HepG2 (cell line): Measurements from ENCODE around the gene MTR. TPM values are rescaled to one million over a fixed set of nuclear protein-coding genes. Genes with fewer than 3 reads are reported as not detected.
A peak's percentile ranks its signal among the peaks of the same experiment; 100 is the strongest.

Experiments
- HCFC1 ChIP-seq: fragments of 150-350 bp; IDR thresholded peaks from 2 replicates; pipeline ENCODE4 v1.6.1; 2014; ENCODE audit warnings: low read depth, low read length
- HIC2 ChIP-seq: sonication (generic); formaldehyde crosslinking; IDR thresholded peaks from 2 replicates; pipeline ENCODE4 v1.9.0; 2022; ENCODE audit warnings: low read depth, missing genetic modification reagents
- KDM2A ChIP-seq: sonication (generic); formaldehyde crosslinking; IDR thresholded peaks from 2 replicates; pipeline ENCODE4 v1.4.0; 2020; ENCODE audit warnings: low read depth, missing genetic modification reagents, borderline replicate concordance
- MAF1 ChIP-seq: sonication (generic); formaldehyde crosslinking; IDR thresholded peaks from 2 replicates; pipeline ENCODE4 v1.5.0; 2020; ENCODE audit warnings: missing genetic modification reagents, borderline replicate concordance
- MATR3 ChIP-seq: sonication (generic); formaldehyde crosslinking; IDR thresholded peaks from 2 replicates; pipeline ENCODE4 v1.4.0; 2020; ENCODE audit warnings: missing genetic modification reagents
- NFRKB ChIP-seq: fragments of 450-650 bp; IDR thresholded peaks from 2 replicates; pipeline ENCODE4 v1.6.1; 2017
- PHF20 ChIP-seq: sonication (generic); formaldehyde crosslinking; IDR thresholded peaks from 2 replicates; pipeline ENCODE4 v1.5.0; 2020; ENCODE audit warnings: mild to moderate bottlenecking, missing genetic modification reagents
- RBAK ChIP-seq: sonication (generic); formaldehyde crosslinking; IDR thresholded peaks from 2 replicates; pipeline ENCODE4 v1.5.1; 2020; ENCODE audit warnings: mild to moderate bottlenecking, missing genetic modification reagents
- RNF219 ChIP-seq: sonication (generic); formaldehyde crosslinking; IDR thresholded peaks from 2 replicates; pipeline ENCODE4 v1.5.0; 2020; ENCODE audit warnings: mild to moderate bottlenecking, missing genetic modification reagents
- SMYD3 ChIP-seq: sonication (generic); formaldehyde crosslinking; IDR thresholded peaks from 2 replicates; pipeline ENCODE4 v1.8.1; 2023; ENCODE audit warnings: mild to moderate bottlenecking, missing genetic modification reagents
- SNAPC2 ChIP-seq: sonication (generic); formaldehyde crosslinking; IDR thresholded peaks from 2 replicates; pipeline ENCODE4 v1.8.1; 2022; ENCODE audit warnings: mild to moderate bottlenecking, missing genetic modification reagents
- SOX5 ChIP-seq: IDR thresholded peaks from 2 replicates; pipeline ENCODE4 v1.6.1; 2016; ENCODE audit warnings: borderline replicate concordance
- TARDBP ChIP-seq: sonication (generic); formaldehyde crosslinking; IDR thresholded peaks from 2 replicates; pipeline ENCODE4 v1.8.0; 2022; ENCODE audit warnings: mild to moderate bottlenecking, missing genetic modification reagents
- THAP9 ChIP-seq: sonication (generic); formaldehyde crosslinking; IDR thresholded peaks from 2 replicates; pipeline ENCODE4; 2020; ENCODE audit warnings: missing genetic modification reagents, mild to moderate bottlenecking, borderline replicate concordance
- ZNF501 ChIP-seq: sonication (generic); formaldehyde crosslinking; IDR thresholded peaks from 2 replicates; pipeline ENCODE4 v1.5.1; 2020; ENCODE audit warnings: mild to moderate bottlenecking, moderate library complexity, missing genetic modification reagents
- ZNF576 ChIP-seq: sonication (generic); formaldehyde crosslinking; IDR thresholded peaks from 2 replicates; pipeline ENCODE4 v1.4.0; 2020; ENCODE audit warnings: mild to moderate bottlenecking, missing genetic modification reagents
- ZNF652 ChIP-seq: IDR thresholded peaks from 2 replicates; pipeline ENCODE4 v1.6.1; 2016; ENCODE audit warnings: low read depth, borderline replicate concordance
- ZNF850 ChIP-seq: sonication (generic); formaldehyde crosslinking; conservative IDR thresholded peaks from 2 replicates; pipeline ENCODE4 v1.9.0; 2021; ENCODE audit warnings: mild to moderate bottlenecking, missing genetic modification reagents
- ZXDC ChIP-seq: sonication (generic); formaldehyde crosslinking; IDR thresholded peaks from 2 replicates; pipeline ENCODE4 v1.5.0; 2020; ENCODE audit warnings: mild to moderate bottlenecking, missing genetic modification reagents
- polyA plus RNA-seq, 8 experiments: library from polyadenylated mRNA; depleted of rRNA in 3 of 8; stranded (reverse) in 7 of 8; unstranded in 1 of 8; fragments of >200 nt; fragmentation: Illumina TruSeq in 4 of 8; extraction: Trizol in 4 of 8; gene quantifications; 2 replicates each; pipeline versions ENCODE4 v1.2.1 to v1.2.3, GENCODE V29; 2011 to 2016; ENCODE audit warnings: low read depth in 4 of 8, missing spikeins in 1 of 8, mixed read lengths in 1 of 8; ENCODE audit not compliant: insufficient read depth in 1 of 8
- total RNA-seq, 5 experiments: library from RNA; depleted of rRNA; stranded (reverse); fragments of >200 nt; fragmentation: Illumina TruSeq; extraction: Trizol; gene quantifications; 2 replicates each; pipeline ENCODE4 v1.2.3, GENCODE V29; 2016; ENCODE audit warnings: low read depth in 1 of 5

The MTR gene
- total and polyA plus RNA-seq, 2 of the 13 experiments (the other 11 are each of a cell fraction or from before 2014, with no cell fraction given), result 16.3 to 36.1 TPM

GRCh38 chr1:236904892-236905741 lies 110.0 kb downstream of the MTR start (continued):
- no peak for TF ChIP-seq ZXDC (CRISPR knock-in tag)
- 0 out of 2 replicates have a peak, but pooled peaks have one; percentile 24 for TF ChIP-seq KDM2A (CRISPR knock-in tag)
- TF ChIP-seq RBAK (CRISPR knock-in tag), result no peak
- no peak for TF ChIP-seq RNF219 (CRISPR knock-in tag)
- TF ChIP-seq ZNF576 (CRISPR knock-in tag), result no peak
- 0 out of 2 replicates have a peak, but pooled peaks have one; percentile 50 for TF ChIP-seq SMYD3 (CRISPR knock-in tag)
- TF ChIP-seq MATR3 (CRISPR knock-in tag), result no peak
- TF ChIP-seq ZNF652 (CRISPR knock-in tag), result no peak
- TF ChIP-seq MAF1 (CRISPR knock-in tag), result no peak
- peak; percentile 70 for TF ChIP-seq SOX5 (CRISPR knock-in tag)
- no peak for TF ChIP-seq HCFC1
- no peak for TF ChIP-seq ZNF850 (CRISPR knock-in tag)
- TF ChIP-seq SNAPC2, result no peak
- no peak for TF ChIP-seq ZNF501 (CRISPR knock-in tag)
- no peak for TF ChIP-seq PHF20 (CRISPR knock-in tag)
- TF ChIP-seq TARDBP (CRISPR knock-in tag), result 0 out of 2 replicates have a peak, but pooled peaks have one; percentile 28
- no peak for TF ChIP-seq THAP9 (CRISPR knock-in tag)
- no peak for TF ChIP-seq NFRKB
- TF ChIP-seq HIC2, result no peak
